HepG2 (cell line): ENCODE measurements around the gene ADAM8. TPM values are rescaled to one million over a fixed set of nuclear protein-coding genes. Genes with fewer than 3 reads are reported as not detected.

Source experiments
- ATAC-seq: fragments of 200-7000 bp; cut with Tn5 transposase; 3 replicates; pipeline ENCODE4 v1.9.1; 2020; ENCODE audit warnings: mild to moderate bottlenecking, moderate library complexity
- BruUV-seq: library from RNA; stranded (reverse); fragments of 400-500 nt; replicated peaks from 2 replicates; lab custom pipeline; 2021; lab: Mats Ljungman, UMichigan
- CTCF ChIA-PET: fragments of 300-600 bp; formaldehyde crosslinking; extraction: SDS; loops from one replicate; lab custom pipeline; 2021; ENCODE audit warnings: low total read pairs, inconsistent platforms, low intra/inter-chr PET ratio; lab: Yijun Ruan, JAX
- POLR2A ChIA-PET: fragments of 350-600 bp; sonication (Branson Sonifier 250); formaldehyde crosslinking; loops from one replicate; lab custom pipeline; 2020; ENCODE audit warnings: antibody characterized with exemption, inconsistent platforms; lab: Yijun Ruan, JAX
- DNase-seq: peaks from one replicate; pipeline ENCODE4 v3.0.0-alpha.2; 2015; ENCODE audit warnings: low spot score
- FAIRE-seq: peaks from 3 replicates; lab custom pipeline; 2011; peaks lifted over from hg19 to GRCh38; lab: Jason Lieb, UNC
- H2AFZ ChIP-seq: one replicate; pipeline ENCODE4 v1.6.1; 2011; ENCODE audit warnings: low read length, inconsistent platforms
- H3K27ac ChIP-seq: fragments of 300-600 bp; 3 replicates; pipeline ENCODE4 v1.8.0; 2011; ENCODE audit warnings: mixed run types, mild to moderate bottlenecking, mixed read lengths, low read length, inconsistent platforms; ENCODE audit not compliant: insufficient read depth; ENCODE audit errors: extremely low read length
- H3K27me3 ChIP-seq, 2 experiments: fragments of 200-600 bp in 1 of 2; 2 replicates in 1 of 2; 3 replicates in 1 of 2; pipeline versions ENCODE4 v1.6.0 to v1.8.0; 2011; ENCODE audit warnings: low read length in 2 of 2, mild to moderate bottlenecking in 2 of 2, moderate library complexity in 2 of 2, inconsistent platforms in 1 of 2; ENCODE audit not compliant: insufficient read depth in 2 of 2, control insufficient read depth in 1 of 2
- H3K36me3 ChIP-seq, 2 experiments: fragments of 200-600 bp in 1 of 2; replicated peaks in 1 of 2; 2 replicates in 1 of 2; 3 replicates in 1 of 2; pipeline versions ENCODE4 v1.5.1 to v1.8.0; 2011; ENCODE audit warnings: low read length in 2 of 2, inconsistent platforms in 1 of 2; ENCODE audit not compliant: insufficient read depth in 2 of 2, control insufficient read depth in 1 of 2
- H3K4me1 ChIP-seq: 2 replicates; pipeline ENCODE4 v1.5.1; 2012; ENCODE audit warnings: low read length, inconsistent platforms; ENCODE audit not compliant: insufficient read depth
- H3K4me2 ChIP-seq: 2 replicates; pipeline ENCODE4 v1.6.0; 2011; ENCODE audit warnings: low read depth, low read length, inconsistent platforms
- H3K4me3 ChIP-seq, 3 experiments: fragments of 200-600 bp in 1 of 3; sonication (generic), shearing (Covaris generic) in 1 of 3; replicated peaks in 1 of 3; 2 replicates each; pipeline ENCODE4 v1.5.1; 2011 to 2016; ENCODE audit warnings: low read length in 3 of 3, inconsistent platforms in 2 of 3, low read depth in 2 of 3, mild to moderate bottlenecking in 2 of 3, control low read depth in 1 of 3, mixed read lengths in 1 of 3; ENCODE audit not compliant: insufficient read depth in 1 of 3
- H3K79me2 ChIP-seq: one replicate; pipeline ENCODE4 v1.6.1; 2011; ENCODE audit warnings: low read length, inconsistent platforms; ENCODE audit not compliant: insufficient read depth
- H3K9ac ChIP-seq: 2 replicates; pipeline ENCODE4 v1.6.0; 2011; ENCODE audit warnings: mild to moderate bottlenecking, low read depth, low read length, inconsistent platforms; ENCODE audit not compliant: insufficient read depth
- H3K9me3 ChIP-seq: 2 replicates; pipeline ENCODE4 v1.5.1; 2012; ENCODE audit warnings: mild to moderate bottlenecking, low read length
- H4K20me1 ChIP-seq: 2 replicates; pipeline ENCODE4 v1.6.0; 2011; ENCODE audit warnings: inconsistent platforms, mild to moderate bottlenecking, low read length, moderate library complexity; ENCODE audit not compliant: insufficient read depth
- GTF2F1 ChIP-seq: fragments of 150-350 bp; IDR thresholded peaks from 2 replicates; pipeline ENCODE4 v1.6.1; 2014; ENCODE audit warnings: low read length
- KAT8 ChIP-seq: IDR thresholded peaks from 2 replicates; pipeline ENCODE4 v1.6.1; 2016; ENCODE audit warnings: missing genetic modification reagents, missing compliant biosample characterization
- MTF2 ChIP-seq: sonication (generic); formaldehyde crosslinking; IDR thresholded peaks from 2 replicates; pipeline ENCODE4 v1.5.0; 2020; ENCODE audit warnings: missing genetic modification reagents, borderline replicate concordance
- NFE2 ChIP-seq: sonication (generic); formaldehyde crosslinking; IDR thresholded peaks from 2 replicates; pipeline ENCODE4 v1.4.0; 2020; ENCODE audit warnings: missing genetic modification reagents
- RAD21 ChIP-seq: fragments of 450-650 bp; formaldehyde crosslinking; IDR thresholded peaks from 2 replicates; pipeline ENCODE4 v1.5.0; 2020; ENCODE audit warnings: mild to moderate bottlenecking
- STAG1 ChIP-seq: sonication (generic); formaldehyde crosslinking; IDR thresholded peaks from 2 replicates; pipeline ENCODE4 v1.4.0; 2020; ENCODE audit warnings: missing genetic modification reagents
- ZFY ChIP-seq: sonication (generic); formaldehyde crosslinking; IDR thresholded peaks from 2 replicates; pipeline ENCODE4 v1.4.0; 2020; ENCODE audit warnings: missing genetic modification reagents
- WGBS: methylation state at CpG from one replicate; pipeline ENCODE4 v1.1.6; 2017; ENCODE audit warnings: low lambda C conversion rate; 5-methylcytosine and 5-hydroxymethylcytosine counted together
- in situ Hi-C: cut with HindIII; loops from 2 replicates; pipeline ENCODE4 v1.10.0; 2017; ENCODE audit warnings: low pct_unique_long_range_greater_than_20kb; ENCODE audit not compliant: extremely low pct_ligation_motif_present
- intact Hi-C: fragments of 100-400 bp; cut with micrococcal nuclease; formaldehyde crosslinking; loops from one replicate; pipeline ENCODE4 v1.10.0; 2022; ENCODE audit not compliant: unreplicated experiment
- polyA plus RNA-seq, 8 experiments: library from polyadenylated mRNA; depleted of rRNA in 3 of 8; stranded (reverse) in 7 of 8; unstranded in 1 of 8; fragments of >200 nt; fragmentation: Illumina TruSeq in 4 of 8; extraction: Trizol in 4 of 8; gene quantifications; 2 replicates each; pipeline versions ENCODE4 v1.2.1 to v1.2.3, GENCODE V29; 2011 to 2016; ENCODE audit warnings: low read depth in 4 of 8, missing spikeins in 1 of 8, mixed read lengths in 1 of 8; ENCODE audit not compliant: insufficient read depth in 1 of 8
- total RNA-seq, 5 experiments: library from RNA; depleted of rRNA; stranded (reverse); fragments of >200 nt; fragmentation: Illumina TruSeq; extraction: Trizol; gene quantifications; 2 replicates each; pipeline ENCODE4 v1.2.3, GENCODE V29; 2016; ENCODE audit warnings: low read depth in 1 of 5
- TF ChIP-seq, protein P1 (sequence below): sonication (generic); formaldehyde crosslinking; IDR thresholded peaks from 2 replicates; pipeline ENCODE4 v1.5.0; 2020; ENCODE audit warnings: mild to moderate bottlenecking, missing genetic modification reagents, moderate library complexity
- TF ChIP-seq, protein P2 (sequence below): sonication (generic); formaldehyde crosslinking; IDR thresholded peaks from 2 replicates; pipeline ENCODE4 v1.5.0; 2020; ENCODE audit warnings: mild to moderate bottlenecking, missing genetic modification reagents, borderline replicate concordance

ADAM8 gene
- total and polyA plus RNA-seq, 2 of the 13 experiments (the other 11 are each of a cell fraction or from before 2014, with no cell fraction given), result 0.24 to 0.93 TPM

DNA sequence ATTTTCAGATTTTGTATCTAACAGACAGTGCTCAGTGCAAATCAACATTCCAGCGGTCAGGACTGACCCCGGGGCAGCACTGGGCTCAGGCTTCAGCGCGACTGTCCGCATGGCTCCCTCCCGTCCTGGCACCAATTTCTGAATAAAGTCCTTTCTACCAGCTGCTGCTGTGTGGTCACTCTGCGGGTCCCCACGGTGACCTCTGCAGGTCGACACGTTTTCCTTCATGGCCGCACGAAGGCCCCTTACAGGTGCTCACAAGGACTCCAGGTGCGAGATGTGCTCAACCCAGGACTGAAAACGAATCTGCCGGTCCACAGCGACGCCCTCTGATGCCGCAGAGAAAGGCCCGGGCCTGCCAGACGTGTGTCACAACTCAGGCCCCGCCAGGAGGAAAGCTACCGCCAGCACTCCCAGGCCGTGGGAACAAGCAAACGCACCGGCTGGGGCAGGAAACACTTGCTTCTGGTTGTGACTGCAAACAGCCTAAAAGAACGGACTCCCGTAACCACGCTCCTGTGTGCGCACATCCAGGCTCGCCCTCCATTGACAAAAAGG, 50.3 kb downstream of the ADAM8 start:
- TF ChIP-seq STAG1 (CRISPR knock-in tag), result peak; percentile 74
- TF ChIP-seq RAD21, result 0 out of 2 replicates have a peak, but pooled peaks have one; percentile 30
- TF ChIP-seq ZFY, result 0 out of 2 replicates have a peak, but pooled peaks have one; percentile 15
- peak; percentile 60; the same call in 1 of the 2 replicates for TF ChIP-seq MTF2 (CRISPR knock-in tag)
- TF ChIP-seq GTF2F1, result no peak
- no peak for TF ChIP-seq KAT8
- TF ChIP-seq, protein P1, sequence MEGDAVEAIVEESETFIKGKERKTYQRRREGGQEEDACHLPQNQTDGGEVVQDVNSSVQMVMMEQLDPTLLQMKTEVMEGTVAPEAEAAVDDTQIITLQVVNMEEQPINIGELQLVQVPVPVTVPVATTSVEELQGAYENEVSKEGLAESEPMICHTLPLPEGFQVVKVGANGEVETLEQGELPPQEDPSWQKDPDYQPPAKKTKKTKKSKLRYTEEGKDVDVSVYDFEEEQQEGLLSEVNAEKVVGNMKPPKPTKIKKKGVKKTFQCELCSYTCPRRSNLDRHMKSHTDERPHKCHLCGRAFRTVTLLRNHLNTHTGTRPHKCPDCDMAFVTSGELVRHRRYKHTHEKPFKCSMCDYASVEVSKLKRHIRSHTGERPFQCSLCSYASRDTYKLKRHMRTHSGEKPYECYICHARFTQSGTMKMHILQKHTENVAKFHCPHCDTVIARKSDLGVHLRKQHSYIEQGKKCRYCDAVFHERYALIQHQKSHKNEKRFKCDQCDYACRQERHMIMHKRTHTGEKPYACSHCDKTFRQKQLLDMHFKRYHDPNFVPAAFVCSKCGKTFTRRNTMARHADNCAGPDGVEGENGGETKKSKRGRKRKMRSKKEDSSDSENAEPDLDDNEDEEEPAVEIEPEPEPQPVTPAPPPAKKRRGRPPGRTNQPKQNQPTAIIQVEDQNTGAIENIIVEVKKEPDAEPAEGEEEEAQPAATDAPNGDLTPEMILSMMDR (CRISPR knock-in tag), result peak; percentile 66
- TF ChIP-seq, all 625 proteins: peak for 5
- WGBS, result 28% methylated on average over 24 of the region's 30 CpGs
- H3K27ac ChIP-seq, result no peak overlapping the region
- POLR2A ChIA-PET, result no interaction called here
- peak; percentile 22 for DNase-seq
- no peaks in the 10 kb centered on the region for H3K79me2 ChIP-seq
- no peak overlapping the region for H2AFZ ChIP-seq
- no peaks in the 10 kb centered on the region for H3K4me1 ChIP-seq
- intact Hi-C loops (no loop called here), in situ Hi-C loops (no loop called here)
- H4K20me1 ChIP-seq, result no peaks in the 10 kb centered on the region
- CTCF ChIA-PET, result no interaction called here
- ATAC-seq, result peak; percentile 85
- BruUV-seq, result no TSS peak
- no peaks in the 10 kb centered on the region for H3K36me3 ChIP-seq
- H3K4me2 ChIP-seq, result no peak overlapping the region
- no peak for FAIRE-seq
- H3K9ac ChIP-seq, result no peak overlapping the region
- H3K9me3 ChIP-seq, result no peaks in the 10 kb centered on the region
- H3K27me3 ChIP-seq, result peaks cover 13 to 51% of the 10 kb centered on the region in 2 experiments
- H3K4me3 ChIP-seq, result no peak overlapping the region

DNA sequence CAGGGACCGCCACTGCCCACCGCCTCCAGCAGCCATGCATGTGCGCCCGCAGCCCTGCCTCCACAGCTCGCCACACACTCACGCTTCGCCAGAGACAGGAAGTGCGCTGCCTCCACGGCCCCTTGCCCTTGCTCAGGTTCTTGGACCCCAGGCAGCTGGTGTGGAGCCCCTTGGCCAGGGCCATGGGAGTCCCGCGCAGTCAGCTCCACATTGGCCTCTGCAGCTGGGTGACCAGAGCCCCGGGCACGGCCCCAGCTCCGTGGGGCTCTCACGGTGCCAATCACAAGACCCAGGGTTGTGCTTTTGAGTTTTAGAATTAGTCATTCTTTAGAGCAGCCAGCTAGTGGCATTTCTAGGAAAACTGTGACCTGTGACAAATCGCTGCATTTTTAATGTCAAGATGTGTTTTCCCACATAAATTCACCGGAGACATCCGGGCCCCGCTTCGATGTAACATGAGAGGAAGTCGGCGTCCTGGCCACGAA, 50.9 kb downstream of the ADAM8 start:
- intact Hi-C loops, result no loop called here
- no TSS peak for BruUV-seq
- no peak for FAIRE-seq
- no peaks in the 10 kb centered on the region for H4K20me1 ChIP-seq
- H3K79me2 ChIP-seq, result no peaks in the 10 kb centered on the region
- in situ Hi-C loops, result no loop called here
- H3K4me1 ChIP-seq, result no peaks in the 10 kb centered on the region
- no peak overlapping the region for H3K4me3 ChIP-seq
- no peak overlapping the region for H3K9ac ChIP-seq
- POLR2A ChIA-PET, result no interaction called here
- no peak overlapping the region for H3K4me2 ChIP-seq
- ATAC-seq, result no peak
- H3K36me3 ChIP-seq, result no peaks in the 10 kb centered on the region
- no peak overlapping the region for H2AFZ ChIP-seq
- H3K27ac ChIP-seq, result no peak overlapping the region
- H3K9me3 ChIP-seq, result no peaks in the 10 kb centered on the region
- DNase-seq, result no peak
- WGBS, result 87% methylated on average over 23 of the region's 23 CpGs
- CTCF ChIA-PET, result no interaction called here
- peaks cover 13 to 57% of the 10 kb centered on the region in 2 experiments for H3K27me3 ChIP-seq
- TF ChIP-seq, protein P2, sequence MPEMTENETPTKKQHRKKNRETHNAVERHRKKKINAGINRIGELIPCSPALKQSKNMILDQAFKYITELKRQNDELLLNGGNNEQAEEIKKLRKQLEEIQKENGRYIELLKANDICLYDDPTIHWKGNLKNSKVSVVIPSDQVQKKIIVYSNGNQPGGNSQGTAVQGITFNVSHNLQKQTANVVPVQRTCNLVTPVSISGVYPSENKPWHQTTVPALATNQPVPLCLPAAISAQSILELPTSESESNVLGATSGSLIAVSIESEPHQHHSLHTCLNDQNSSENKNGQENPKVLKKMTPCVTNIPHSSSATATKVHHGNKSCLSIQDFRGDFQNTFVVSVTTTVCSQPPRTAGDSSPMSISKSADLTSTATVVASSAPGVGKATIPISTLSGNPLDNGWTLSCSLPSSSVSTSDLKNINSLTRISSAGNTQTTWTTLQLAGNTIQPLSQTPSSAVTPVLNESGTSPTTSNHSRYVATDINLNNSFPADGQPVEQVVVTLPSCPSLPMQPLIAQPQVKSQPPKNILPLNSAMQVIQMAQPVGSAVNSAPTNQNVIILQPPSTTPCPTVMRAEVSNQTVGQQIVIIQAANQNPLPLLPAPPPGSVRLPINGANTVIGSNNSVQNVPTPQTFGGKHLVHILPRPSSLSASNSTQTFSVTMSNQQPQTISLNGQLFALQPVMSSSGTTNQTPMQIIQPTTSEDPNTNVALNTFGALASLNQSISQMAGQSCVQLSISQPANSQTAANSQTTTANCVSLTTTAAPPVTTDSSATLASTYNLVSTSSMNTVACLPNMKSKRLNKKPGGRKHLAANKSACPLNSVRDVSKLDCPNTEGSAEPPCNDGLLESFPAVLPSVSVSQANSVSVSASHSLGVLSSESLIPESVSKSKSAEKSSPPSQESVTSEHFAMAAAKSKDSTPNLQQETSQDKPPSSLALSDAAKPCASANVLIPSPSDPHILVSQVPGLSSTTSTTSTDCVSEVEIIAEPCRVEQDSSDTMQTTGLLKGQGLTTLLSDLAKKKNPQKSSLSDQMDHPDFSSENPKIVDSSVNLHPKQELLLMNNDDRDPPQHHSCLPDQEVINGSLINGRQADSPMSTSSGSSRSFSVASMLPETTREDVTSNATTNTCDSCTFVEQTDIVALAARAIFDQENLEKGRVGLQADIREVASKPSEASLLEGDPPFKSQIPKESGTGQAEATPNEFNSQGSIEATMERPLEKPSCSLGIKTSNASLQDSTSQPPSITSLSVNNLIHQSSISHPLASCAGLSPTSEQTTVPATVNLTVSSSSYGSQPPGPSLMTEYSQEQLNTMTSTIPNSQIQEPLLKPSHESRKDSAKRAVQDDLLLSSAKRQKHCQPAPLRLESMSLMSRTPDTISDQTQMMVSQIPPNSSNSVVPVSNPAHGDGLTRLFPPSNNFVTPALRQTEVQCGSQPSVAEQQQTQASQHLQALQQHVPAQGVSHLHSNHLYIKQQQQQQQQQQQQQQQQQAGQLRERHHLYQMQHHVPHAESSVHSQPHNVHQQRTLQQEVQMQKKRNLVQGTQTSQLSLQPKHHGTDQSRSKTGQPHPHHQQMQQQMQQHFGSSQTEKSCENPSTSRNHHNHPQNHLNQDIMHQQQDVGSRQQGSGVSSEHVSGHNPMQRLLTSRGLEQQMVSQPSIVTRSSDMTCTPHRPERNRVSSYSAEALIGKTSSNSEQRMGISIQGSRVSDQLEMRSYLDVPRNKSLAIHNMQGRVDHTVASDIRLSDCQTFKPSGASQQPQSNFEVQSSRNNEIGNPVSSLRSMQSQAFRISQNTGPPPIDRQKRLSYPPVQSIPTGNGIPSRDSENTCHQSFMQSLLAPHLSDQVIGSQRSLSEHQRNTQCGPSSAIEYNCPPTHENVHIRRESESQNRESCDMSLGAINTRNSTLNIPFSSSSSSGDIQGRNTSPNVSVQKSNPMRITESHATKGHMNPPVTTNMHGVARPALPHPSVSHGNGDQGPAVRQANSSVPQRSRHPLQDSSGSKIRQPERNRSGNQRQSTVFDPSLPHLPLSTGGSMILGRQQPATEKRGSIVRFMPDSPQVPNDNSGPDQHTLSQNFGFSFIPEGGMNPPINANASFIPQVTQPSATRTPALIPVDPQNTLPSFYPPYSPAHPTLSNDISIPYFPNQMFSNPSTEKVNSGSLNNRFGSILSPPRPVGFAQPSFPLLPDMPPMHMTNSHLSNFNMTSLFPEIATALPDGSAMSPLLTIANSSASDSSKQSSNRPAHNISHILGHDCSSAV (CRISPR knock-in tag), result no peak
- no peak for TF ChIP-seq NFE2 (CRISPR knock-in tag)
